MCF 10A (cell line): ENCODE data around the gene TMEM143. TPM values are rescaled to one million over a fixed set of nuclear protein-coding genes. Genes with fewer than 3 reads are reported as not detected.
A peak's percentile ranks its signal among the peaks of the same experiment; 100 is the strongest.

Source experiments
- BruUV-seq: library from RNA; stranded (reverse); fragments of 400-500 nt; replicated peaks from 2 replicates; lab custom pipeline; 2021; lab: Mats Ljungman, UMichigan
- CTCF ChIA-PET: fragments of 300-600 bp; sonication (Branson Sonifier 250); formaldehyde crosslinking; extraction: SDS; loops from one replicate; lab custom pipeline; 2021; ENCODE audit warnings: antibody characterized with exemption, inconsistent platforms; lab: Yijun Ruan, JAX
- POLR2A ChIA-PET: fragments of 300-600, 350-650 bp; sonication (Branson Sonifier 250); formaldehyde crosslinking; extraction: SDS; loops from one replicate; lab custom pipeline; 2020; ENCODE audit warnings: antibody characterized with exemption, inconsistent platforms; lab: Yijun Ruan, JAX
- DNase-seq: peaks from one replicate; pipeline ENCODE4 v3.0.0-alpha.2; 2018; ENCODE audit not compliant: unreplicated experiment
- H3K27ac Mint-ChIP-seq: one replicate; pipeline ENCODE4 v1.8.0; 2022; ENCODE audit warnings: mild to moderate bottlenecking, low read depth, mixed read lengths; ENCODE audit not compliant: unreplicated experiment
- H3K27me3 Mint-ChIP-seq: one replicate; pipeline ENCODE4 v1.8.0; 2022; ENCODE audit warnings: mixed read lengths; ENCODE audit not compliant: insufficient read depth, unreplicated experiment
- H3K36me3 Mint-ChIP-seq: one replicate; pipeline ENCODE4 v1.8.0; 2022; ENCODE audit warnings: mild to moderate bottlenecking, moderate library complexity, mixed read lengths; ENCODE audit not compliant: insufficient read depth, unreplicated experiment
- H3K4me1 Mint-ChIP-seq: one replicate; pipeline ENCODE4 v1.8.0; 2022; ENCODE audit warnings: mixed read lengths; ENCODE audit not compliant: insufficient read depth, unreplicated experiment
- H3K4me3 Mint-ChIP-seq: one replicate; pipeline ENCODE4 v1.8.0; 2022; ENCODE audit warnings: mild to moderate bottlenecking, moderate library complexity, mixed read lengths; ENCODE audit not compliant: unreplicated experiment
- H3K9me3 Mint-ChIP-seq: one replicate; pipeline ENCODE4 v1.8.0; 2022; ENCODE audit warnings: mixed read lengths; ENCODE audit not compliant: unreplicated experiment
- CTCF ChIP-seq: fragments of 200-600 bp; IDR thresholded peaks from one replicate; pipeline ENCODE4 v1.8.0; 2022; ENCODE audit warnings: antibody characterized with exemption, mild to moderate bottlenecking; ENCODE audit not compliant: unreplicated experiment
- intact Hi-C: fragments of 100-400 bp; cut with micrococcal nuclease; formaldehyde crosslinking; loops from 2 replicates; pipeline ENCODE4 v1.14.1; 2022
- total RNA-seq: library from RNA; stranded (reverse); gene quantifications from 2 replicates; pipeline ENCODE4 v1.2.3, GENCODE V29; 2022

Gene TMEM143
- total RNA-seq, 1 experiment from 2014 or later: 6.0 TPM

- ChIA-PET CTCF (interaction anchor here (0.8 to 3.7 kb wide), 13 partner anchors 10 to 157 kb away, joined by 3 to 33 read pairs (median 6); partner anchors contain the start of genes KDELR1 and ZNF114), POLR2A (interaction anchor here (0.7 to 4.2 kb wide), 14 partner anchors 8 to 287 kb away, joined by 3 to 139 read pairs (median 4); partner anchors contain the start of genes EMP3, GRWD1, KDELR1 and SPHK2)
- no peak for TF ChIP-seq CTCF
- intact Hi-C loops: loop anchor here (1.0 to 5.0 kb wide), 3 partner anchors 13 to 66 kb away; partner anchors contain the start of genes GRIN2D and KDELR1
- peak; percentile 100 for DNase-seq
- H3K4me3 Mint-ChIP-seq: peak overlapping the region; percentile 89
- H3K36me3 Mint-ChIP-seq: peaks cover 45% of the 10 kb centered on the region
- H3K27ac Mint-ChIP-seq: peak overlapping the region; percentile 85
- H3K4me1 Mint-ChIP-seq: peaks cover 32% of the 10 kb centered on the region
- H3K27me3 Mint-ChIP-seq: no peaks in the 10 kb centered on the region
- H3K9me3 Mint-ChIP-seq: no peaks in the 10 kb centered on the region
- no TSS peak for BruUV-seq
Observed at GRCh38 chr19:48332662-48333466, 30.9 kb downstream of the TMEM143 start.

GRCh38 chr19:48332351-48332661 lies 31.4 kb downstream of the TMEM143 start:
- Mint-ChIP-seq H3K27ac (peak overlapping the region; percentile 85), H3K4me1 (peaks cover 32% of the 10 kb centered on the region), H3K4me3 (peak overlapping the region; percentile 89), H3K27me3 (no peaks in the 10 kb centered on the region), H3K36me3 (peaks cover 50% of the 10 kb centered on the region), H3K9me3 (no peaks in the 10 kb centered on the region)
- no TSS peak for BruUV-seq
- no peak for TF ChIP-seq CTCF
- CTCF ChIA-PET: interaction anchor here (0.9 to 3.7 kb wide), 7 partner anchors 10 to 158 kb away, joined by 3 to 33 read pairs (median 7); partner anchors contain the start of gene KDELR1
- intact Hi-C loops: loop anchor here (5.0 kb wide), 1 partner anchor 60 kb away; the partner anchor contains the start of genes GRIN2D and KDELR1
- POLR2A ChIA-PET: interaction anchor here (0.7 to 4.2 kb wide), 10 partner anchors 9 to 287 kb away, joined by 3 to 139 read pairs (median 4); partner anchors contain the start of genes EMP3, GRWD1, KDELR1 and SPHK2
- no peak for DNase-seq

- peaks cover 46% of the 10 kb centered on the region for H3K4me1 Mint-ChIP-seq
- H3K4me3 Mint-ChIP-seq: peak overlapping the region; percentile 33
- H3K36me3 Mint-ChIP-seq: peaks cover 59% of the 10 kb centered on the region
- intact Hi-C loops: loop anchor here (5.0 kb wide), 1 partner anchor 62 kb away; the partner anchor contains the start of genes GRIN2D and KDELR1
- CTCF ChIA-PET: interaction anchor here (1.1 kb wide), 1 partner anchor 9 kb away, joined by 5 read pairs; a partner anchor contains a TSS
- TF ChIP-seq CTCF: no peak
- H3K27ac Mint-ChIP-seq: no peak overlapping the region
- no TSS peak for BruUV-seq
- POLR2A ChIA-PET: interaction anchor here (1.0 to 1.4 kb wide), 3 partner anchors 9 to 61 kb away, joined by 4 to 5 read pairs (median 5); partner anchors contain the start of gene KDELR1
- no peak for DNase-seq
- H3K27me3 Mint-ChIP-seq: no peaks in the 10 kb centered on the region
- H3K9me3 Mint-ChIP-seq: no peaks in the 10 kb centered on the region
Observed at GRCh38 chr19:48330012-48330681, 33.6 kb downstream of the TMEM143 start.
